ENCODE measurements around the gene SLC25A25. TPM values are rescaled to one million over a fixed set of nuclear protein-coding genes. Genes with fewer than 3 reads are reported as not detected.

The SLC25A25 gene
- total RNA-seq, 1 donor from 2014 or later, result 34.7 TPM

GRCh38 chr9:128094950-128095544, 27.0 kb downstream of the SLC25A25 start:
- TF ChIP-seq CTCF (IDR thresholded peaks at IDR 0.05), result no peak
- Histone ChIP-seq H3K4me1 (peaks cover 80% of the 10 kb centered on the region), H3K27me3 (no peaks in the 10 kb centered on the region), H3K9me3 (no peaks in the 10 kb centered on the region), H3K36me3 (no peaks in the 10 kb centered on the region), H3K27ac (peak overlapping the region; percentile 86), H3K4me3 (no peak overlapping the region)
- no peak for DNase-seq
- intact Hi-C loops (cut with DNase I), result no loop called here
- no peak for ATAC-seq

- Histone ChIP-seq H3K9me3 (no peaks in the 10 kb centered on the region), H3K4me1 (peaks cover 84% of the 10 kb centered on the region), H3K27ac (peak overlapping the region; percentile 92), H3K27me3 (no peaks in the 10 kb centered on the region), H3K4me3 (no peak overlapping the region), H3K36me3 (peaks cover 13% of the 10 kb centered on the region)
- intact Hi-C loops (cut with DNase I), result no loop called here
- no peak for TF ChIP-seq CTCF (IDR thresholded peaks at IDR 0.05)
- ATAC-seq, result no peak
- no peak for DNase-seq
These were observed 28.8 kb downstream of the SLC25A25 start for GRCh38 chr9:128096616-128097536.

- TF ChIP-seq CTCF (IDR thresholded peaks at IDR 0.05), result no peak
- Histone ChIP-seq H3K4me1 (peaks cover 84% of the 10 kb centered on the region), H3K36me3 (peaks cover 22% of the 10 kb centered on the region), H3K27me3 (no peaks in the 10 kb centered on the region), H3K9me3 (no peaks in the 10 kb centered on the region), H3K27ac (peak overlapping the region; percentile 92), H3K4me3 (peak overlapping the region; percentile 68)
- ATAC-seq, result no peak
- DNase-seq, result no peak
- intact Hi-C loops (cut with DNase I), result no loop called here
These were observed 29.7 kb downstream of the SLC25A25 start for GRCh38 chr9:128097543-128098296.

GRCh38 chr9:128098297-128099230, 30.5 kb downstream of the SLC25A25 start:
- peaks cover 82% of the 10 kb centered on the region for H3K4me1 ChIP-seq
- peak; percentile 83 for ATAC-seq

More at GRCh38 chr9:128098297-128099230, 30.5 kb downstream of the SLC25A25 start:
- intact Hi-C loops (cut with DNase I), result no loop called here
- H3K36me3 ChIP-seq, result peaks cover 30% of the 10 kb centered on the region
- no peak for TF ChIP-seq CTCF (IDR thresholded peaks at IDR 0.05)
- peak overlapping the region; percentile 92 for H3K27ac ChIP-seq
- DNase-seq, result peak; percentile 95
- no peaks in the 10 kb centered on the region for H3K9me3 ChIP-seq
- no peaks in the 10 kb centered on the region for H3K27me3 ChIP-seq
- peak overlapping the region; percentile 68 for H3K4me3 ChIP-seq

Measured in upper lobe of right lung (tissue), 1 donor.